ENCODE data around the gene TLR8.
A peak's percentile ranks its signal among the peaks of the same experiment; 100 is the strongest.
"Not testable (repeated sequence)": the region's sequence is repeated elsewhere in the genome, so short reads cannot be mapped to it uniquely, and the experiment has no call there.

Gene TLR8

DNA sequence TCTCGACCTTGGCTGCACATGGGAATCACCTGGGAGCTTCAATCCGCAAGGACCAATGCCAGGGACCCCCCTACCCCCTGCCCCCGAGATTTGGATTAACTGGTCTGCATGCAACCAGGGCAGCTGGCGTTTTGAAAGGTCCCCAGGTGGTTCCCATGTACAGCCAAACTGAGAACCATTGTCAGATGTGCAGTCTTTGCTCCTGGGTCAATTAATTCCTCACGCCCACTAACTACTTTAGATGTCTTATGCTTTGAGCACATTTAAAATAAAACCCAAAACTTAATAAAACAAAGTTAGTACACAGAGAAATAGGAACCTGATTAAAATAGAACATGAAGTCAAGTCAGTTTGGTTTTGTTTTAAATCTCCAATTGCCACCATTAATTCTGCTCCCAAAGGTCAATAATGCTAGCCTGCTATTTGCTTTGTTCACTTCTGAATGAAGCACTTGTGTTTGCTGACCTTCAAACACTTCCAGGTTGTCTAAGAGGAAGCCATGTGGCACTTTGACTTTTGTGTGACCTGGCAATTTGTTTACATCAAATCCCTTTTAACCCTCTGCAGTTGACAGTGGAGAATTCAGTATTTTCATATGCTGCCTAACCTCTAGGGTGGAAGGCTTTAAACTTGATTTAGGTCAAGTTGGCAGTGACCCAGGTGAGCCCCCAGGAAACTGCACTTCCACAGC is 41.3 kb downstream of the TLR8 start:
- DNase-seq, result no peak

GRCh38 chrX:12948495-12948894 is 42.1 kb downstream of the TLR8 start:
- DNase-seq, result no peak

- DNase-seq, result no peak
Measured at GRCh38 chrX:12949205-12949926, 42.9 kb downstream of the TLR8 start.

DNA sequence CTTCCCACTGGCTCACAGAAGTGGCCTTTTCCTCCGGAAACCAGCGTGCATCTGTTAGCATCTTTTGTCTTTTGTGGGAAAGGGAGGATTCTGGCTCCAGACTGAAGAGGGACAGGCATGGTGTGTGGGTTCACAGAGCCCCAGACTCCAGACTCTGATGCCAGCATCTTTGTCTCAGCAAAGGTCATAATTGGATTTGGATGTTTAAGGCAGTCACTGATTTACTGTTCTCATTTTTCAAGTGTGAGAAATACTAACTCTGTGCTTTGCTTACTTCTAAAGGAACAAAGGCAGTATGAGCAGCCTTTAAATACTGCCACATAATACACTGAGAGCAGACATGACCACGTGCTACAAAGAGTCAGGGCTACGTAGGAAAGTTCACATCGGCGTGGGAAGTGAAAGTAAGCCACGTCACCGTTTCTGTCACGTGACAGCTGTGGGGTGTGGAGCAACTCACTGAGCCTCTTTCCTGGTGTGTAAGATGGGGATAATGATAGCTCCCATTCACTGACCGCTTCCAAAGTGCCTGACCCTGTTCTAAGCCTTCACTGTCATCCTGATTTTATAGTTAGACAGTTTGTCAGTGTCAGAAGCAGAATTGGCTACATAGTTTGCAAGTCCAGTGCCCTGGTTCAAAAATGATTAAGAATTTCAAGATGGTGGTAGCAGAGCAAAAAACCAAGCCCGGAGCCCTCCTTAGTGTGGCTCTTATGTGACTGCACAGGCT is 43.7 kb downstream of the TLR8 start:
- DNase-seq, result peak; percentile 29

DNA sequence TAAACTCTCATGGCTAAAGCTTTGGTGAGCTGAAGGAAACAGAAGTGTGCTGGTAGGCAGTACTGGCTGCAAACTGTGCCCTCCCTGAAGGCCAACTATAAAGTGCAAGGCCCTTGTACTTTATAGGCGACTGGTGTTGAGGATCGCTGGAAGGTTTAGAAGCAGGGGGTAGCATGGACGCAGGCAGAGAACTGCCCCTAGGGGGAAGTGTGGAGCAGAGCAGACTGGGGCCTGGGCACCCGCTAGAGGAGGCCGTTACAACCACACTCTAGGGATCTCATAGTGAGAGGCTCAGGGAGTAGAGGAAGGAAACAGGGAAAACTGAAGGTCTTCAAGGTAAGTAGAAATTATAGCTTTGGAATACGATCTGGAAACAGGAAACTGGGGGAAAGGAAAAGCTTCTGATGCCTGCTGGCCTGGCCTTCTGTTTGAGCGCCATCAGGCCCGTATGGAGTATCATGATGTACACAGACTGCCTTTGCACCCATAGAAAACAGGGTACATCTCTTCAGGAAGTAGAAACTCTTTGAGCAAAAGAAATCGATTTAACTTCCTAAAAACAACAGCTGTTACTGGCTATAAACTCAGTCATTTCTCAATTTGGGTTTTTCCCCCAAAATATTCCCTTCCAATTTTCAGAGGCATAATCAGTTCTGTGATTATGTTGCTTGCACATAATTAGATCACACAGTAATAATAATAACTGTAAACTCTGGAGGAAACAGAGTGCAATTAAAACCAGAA is 44.6 kb downstream of the TLR8 start:
- peak; percentile 52 for DNase-seq

DNA sequence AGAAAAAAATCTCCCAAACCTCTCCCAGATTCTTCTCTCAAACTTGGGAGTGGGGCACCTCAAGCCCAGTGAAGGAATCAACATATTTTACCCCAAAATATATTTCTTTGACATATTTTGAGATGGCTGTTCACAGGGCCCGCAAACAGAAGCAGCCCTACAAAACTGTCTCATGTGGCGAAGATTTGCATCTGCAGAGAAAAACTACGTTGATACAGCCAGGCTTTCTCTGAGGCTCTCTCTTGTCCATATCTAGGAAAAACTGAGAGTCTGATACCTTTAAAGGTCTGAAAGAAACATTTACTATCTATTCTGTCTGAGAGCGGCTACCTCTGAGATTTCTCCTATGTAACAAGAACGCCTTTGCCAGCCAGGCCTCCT is 45.2 kb downstream of the TLR8 start:
- no peak for DNase-seq

GRCh38 chrX:12953420-12953819 is 47.0 kb downstream of the TLR8 start:
- no peak for DNase-seq

GRCh38 chrX:12954376-12954775 is 48.0 kb downstream of the TLR8 start:
- no peak for DNase-seq

DNA sequence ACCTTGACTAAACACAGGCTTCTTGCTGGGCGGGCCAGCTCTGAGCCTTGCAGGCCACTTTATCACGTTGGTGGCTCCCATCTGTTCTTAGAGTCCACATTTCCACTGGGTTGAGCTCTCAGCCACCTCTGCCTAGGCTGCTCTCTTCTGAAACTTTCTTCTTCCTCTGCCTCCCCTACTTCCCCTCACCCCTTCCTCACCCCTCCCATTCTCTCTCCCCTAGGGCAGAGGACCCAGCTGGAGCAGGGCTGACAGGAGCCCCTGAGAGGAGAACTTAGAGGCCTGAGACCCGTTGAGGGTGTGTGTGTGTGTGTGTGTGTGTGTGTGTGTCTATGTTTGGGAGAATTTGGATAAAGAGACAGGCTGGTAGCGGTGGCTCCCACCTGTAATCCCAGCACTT is 48.6 kb downstream of the TLR8 start:
- peak; percentile 36 for DNase-seq

- DNase-seq, result peak; percentile 97
Measured at GRCh38 chrX:12955882-12956703, 49.7 kb downstream of the TLR8 start.

DNA sequence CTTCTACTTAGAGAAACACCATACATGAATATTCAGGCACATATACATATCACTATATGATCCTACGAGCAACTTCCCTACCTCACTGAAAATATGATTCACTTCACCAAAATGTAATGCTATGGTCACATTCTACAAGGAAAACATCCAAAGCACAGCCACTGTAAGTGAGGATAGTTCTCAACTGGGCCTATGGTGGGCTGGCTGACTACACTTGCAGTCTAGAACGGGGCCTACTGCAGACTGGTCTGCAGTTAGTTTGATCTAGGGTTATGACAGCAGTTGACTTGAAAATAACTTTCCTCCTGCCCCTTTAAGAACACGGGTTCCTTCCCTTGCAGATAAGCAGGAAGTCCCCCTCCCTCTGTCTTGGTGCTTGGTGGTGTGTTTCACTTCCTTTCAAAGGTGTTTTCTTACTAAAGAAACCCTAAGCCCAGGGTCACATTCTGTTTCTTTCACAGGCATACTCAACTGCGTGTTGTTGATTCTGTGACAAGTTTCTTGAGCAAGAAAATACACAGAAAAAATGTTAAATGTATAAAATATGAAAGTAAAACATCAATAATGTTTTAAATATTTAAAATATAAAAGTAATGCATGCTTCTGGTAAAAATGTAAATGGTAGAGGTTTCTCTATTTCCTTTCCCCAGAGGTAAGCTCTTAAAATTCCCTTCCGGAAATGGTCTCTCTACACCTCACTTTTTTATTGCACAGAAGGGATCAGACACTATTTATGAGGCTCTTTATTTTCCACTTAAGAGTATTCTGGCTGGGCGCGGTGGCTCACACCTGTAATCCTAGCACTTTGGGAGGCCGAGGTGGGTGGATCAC is 50.5 kb downstream of the TLR8 start:
- DNase-seq, result peak; percentile 89

- no peak for DNase-seq
Measured at GRCh38 chrX:12958059-12958458, 51.6 kb downstream of the TLR8 start.

DNA sequence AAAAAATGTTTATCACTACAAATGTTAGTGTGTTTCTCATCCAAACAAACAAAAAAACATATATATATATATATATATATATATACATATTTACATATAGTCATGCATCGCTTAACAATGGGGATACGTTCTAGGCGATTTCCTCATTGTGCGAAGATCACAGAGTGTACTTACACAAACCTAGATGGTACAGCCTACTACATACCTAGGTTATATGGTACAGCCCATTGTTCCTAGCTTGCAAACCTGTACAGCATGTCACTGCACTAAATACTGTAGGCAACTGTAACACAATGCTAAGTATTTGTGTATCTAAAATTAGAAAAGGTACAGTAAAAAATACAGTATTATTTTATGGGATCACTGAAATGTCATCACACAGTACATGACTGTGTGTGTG is 52.0 kb downstream of the TLR8 start:
- no peak for DNase-seq

- no peak for DNase-seq
Measured at GRCh38 chrX:12961196-12961718, 54.8 kb downstream of the TLR8 start.

DNA sequence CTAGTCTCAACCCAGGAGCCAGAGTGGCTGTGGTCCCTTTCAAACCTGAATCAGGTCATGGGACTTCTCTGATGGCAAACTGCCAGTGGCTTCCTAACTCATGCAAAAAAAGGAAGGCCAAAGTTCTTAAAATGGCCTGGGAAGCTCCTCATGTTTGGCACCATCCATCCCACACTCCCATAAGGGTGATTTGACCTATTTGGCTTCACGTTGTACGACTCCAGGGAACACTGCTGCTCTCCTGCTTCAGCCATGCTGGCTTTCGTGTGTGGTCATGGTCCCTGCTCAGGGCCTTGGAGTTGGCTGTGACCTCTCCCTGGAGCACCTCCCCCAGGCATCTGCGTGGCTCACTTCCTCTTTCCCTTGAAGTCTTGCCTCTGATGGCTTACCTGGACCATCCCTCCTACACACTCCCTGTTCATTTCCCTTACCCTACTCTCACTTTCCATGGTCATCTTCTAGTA is 55.7 kb downstream of the TLR8 start:
- no peak for DNase-seq

GRCh38 chrX:12963210-12963850 is 56.9 kb downstream of the TLR8 start:
- not testable (repeated sequence) for DNase-seq

DNA sequence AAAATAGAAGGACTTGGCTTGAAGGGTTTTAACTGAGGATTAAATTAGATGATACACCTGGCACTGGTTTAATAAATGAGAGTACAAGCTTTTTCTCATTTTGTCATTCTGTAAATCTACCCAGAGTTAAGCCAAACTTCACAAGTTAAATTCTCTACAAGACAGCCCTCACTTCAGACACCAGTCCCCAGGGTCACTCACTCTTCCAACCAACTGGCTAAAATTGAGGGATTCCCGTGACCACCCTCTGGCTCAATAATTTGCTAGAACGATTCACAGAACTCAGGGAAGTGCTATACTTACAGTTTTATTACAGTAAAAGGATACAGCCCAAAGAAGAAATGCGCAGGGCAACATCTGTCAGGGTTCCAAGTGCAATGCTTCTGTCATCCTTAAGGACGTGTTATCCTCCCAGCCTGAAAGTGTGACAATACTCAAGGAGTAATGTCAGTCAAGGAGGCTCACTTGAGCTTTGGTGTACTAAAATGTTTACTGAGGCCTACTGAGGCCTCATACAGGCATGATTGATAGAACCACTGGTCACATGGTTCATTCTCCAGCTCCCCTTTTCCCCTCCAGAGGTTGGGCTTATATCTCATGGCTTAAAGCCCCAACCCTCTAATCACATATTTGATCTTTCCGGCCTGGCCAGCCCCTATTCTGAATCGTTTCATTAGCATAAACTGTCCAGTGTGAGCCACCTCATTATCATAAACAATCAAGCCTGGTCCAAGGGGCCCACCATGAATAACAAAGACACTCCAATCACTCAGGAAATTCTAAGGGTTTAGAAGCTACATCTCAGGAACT is 58.9 kb downstream of the TLR8 start:
- no peak for DNase-seq

- no peak for DNase-seq
Measured at GRCh38 chrX:12966151-12966550, 59.7 kb downstream of the TLR8 start.

DNA sequence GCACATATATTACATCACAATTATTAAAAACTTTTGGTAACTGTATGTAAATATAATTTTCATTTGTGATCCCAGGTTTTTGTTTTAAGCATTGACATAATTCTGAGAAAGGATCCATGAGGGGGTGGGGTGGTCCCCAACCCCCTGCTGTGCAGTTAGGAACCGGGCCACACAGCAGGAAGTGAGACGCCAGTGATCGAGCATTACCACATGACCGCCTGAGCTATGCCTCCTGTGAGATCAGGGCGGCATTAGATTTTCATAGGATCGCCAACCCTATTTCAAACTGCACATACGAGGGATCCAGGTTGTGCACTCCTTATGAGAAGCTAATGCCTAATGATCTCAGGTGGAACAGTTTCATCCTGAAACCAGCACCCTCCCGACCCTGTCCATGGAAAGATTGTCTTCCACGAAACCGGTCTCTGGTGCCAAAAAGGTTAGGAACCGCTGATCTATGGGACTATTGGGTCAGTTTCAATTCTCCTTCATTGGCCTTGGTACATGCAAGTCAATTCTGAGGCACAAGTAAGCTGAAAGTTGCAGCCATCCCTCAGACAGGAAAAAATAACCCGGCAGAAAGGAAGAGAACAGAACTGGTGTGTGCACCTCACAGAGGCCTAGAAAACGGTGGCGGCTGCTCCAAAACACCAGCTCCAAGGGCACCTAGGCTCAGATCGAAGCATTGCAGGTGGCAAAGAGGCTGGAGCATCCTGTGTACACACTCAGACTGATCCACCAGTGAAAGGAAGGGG is 61.5 kb downstream of the TLR8 start:
- no peak for DNase-seq
